ENCODE data around the gene LRRC61.
"Not testable (repeated sequence)": the region's sequence is repeated elsewhere in the genome, so short reads cannot be mapped to it uniquely, and the experiment has no call there.

LRRC61 gene

DNA sequence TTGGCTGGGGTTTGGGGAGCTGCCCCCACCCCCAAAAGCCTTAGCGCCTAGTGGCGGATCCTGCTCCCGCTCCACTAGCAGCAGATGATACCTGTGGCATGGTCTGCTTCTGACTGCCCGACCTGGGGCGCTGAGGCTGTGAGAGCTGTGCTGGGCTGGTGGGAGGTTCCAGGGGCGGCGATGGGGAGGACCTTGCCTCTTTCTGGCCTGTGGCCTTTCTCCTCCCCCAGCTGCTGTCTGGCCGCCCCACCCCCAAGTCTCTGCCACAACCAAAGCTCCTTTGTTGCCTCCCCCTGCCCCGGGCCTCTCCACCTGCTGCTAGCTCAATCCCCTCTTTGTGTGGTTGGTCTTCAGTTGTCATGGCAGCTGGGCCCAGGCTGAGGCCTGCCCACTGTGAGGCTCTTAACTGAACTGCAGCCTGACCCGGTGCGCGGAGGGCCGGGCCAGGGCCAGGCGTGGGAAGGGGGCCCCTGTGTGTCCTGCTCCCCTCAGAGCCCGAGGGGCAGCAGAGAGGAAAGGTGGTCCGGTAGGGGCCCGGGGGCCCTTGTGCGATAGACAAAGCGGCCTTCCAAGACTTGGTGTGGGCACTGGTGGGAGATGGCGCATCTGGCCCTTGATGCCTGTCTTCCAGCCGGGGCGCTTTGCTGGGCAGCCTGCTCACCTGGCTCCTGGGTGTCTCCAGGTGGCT is 60.7 kb downstream of the LRRC61 start:
- no peak for DNase-seq (ENCODE audit: low spot score)

DNA sequence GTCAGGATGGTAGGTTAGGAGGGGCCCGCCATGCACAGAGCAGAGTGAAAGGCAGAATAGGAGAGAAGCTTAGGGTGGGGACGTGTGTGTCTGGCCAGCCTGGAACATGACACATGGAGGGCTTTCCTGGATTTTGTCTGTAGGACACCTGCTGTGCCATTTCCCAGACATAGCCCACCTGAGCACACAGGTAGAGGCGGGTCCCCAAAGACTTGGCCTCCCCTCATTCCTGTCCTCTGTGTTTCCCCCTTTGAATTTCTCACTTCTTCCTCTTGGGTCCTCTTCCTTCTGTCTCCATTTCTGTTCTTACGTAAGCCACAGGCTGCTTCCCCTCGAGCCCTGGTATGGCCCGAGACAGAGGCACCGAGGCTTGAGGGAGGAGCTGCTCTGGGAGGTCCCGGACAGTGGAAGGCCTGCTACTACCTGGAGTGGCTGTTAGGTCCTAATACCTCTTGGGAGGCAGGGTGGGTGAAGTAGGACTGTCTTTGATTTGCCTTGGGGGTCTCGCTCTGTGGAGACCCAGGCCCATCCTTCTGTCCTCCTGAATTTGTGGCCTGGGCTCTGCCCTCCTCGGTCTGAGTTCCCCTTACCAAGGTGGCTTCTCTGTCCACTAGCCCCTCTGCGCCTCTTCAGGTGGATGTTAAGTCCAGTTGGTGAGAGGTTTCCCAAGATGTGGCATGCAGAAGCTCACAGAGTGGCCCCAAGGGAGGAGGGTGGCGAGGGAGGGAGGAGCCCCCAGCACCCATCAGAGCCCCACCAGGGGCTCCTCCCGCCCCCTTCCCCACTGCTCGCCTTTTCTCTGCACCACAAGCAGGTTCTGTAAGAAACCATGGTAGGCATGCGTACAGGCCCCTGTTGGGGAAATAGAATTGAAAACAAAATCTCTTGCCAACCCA is 61.5 kb downstream of the LRRC61 start:
- no peak for DNase-seq (ENCODE audit: low spot score)

DNA sequence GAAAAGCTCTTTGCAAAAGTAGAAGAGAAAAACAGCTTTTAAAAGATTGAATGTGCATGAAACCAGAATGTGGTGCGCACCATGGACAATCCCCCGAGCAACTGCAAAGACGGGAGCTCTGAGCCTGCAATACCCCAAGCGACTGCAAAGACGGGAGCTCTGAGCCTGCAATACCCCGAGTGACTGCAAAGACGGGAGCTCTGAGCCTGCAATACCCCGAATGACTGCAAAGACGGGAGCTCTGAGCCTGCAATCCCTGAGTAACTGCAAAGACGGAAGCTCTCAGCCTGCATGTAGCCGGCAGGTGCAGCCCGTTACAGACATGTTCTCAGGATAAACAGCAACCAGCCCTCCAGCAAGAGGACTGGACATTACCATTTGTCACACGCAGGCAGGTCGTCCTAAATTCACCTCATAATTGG is 62.2 kb downstream of the LRRC61 start:
- DNase-seq (ENCODE audit: low spot score) = no peak

DNA sequence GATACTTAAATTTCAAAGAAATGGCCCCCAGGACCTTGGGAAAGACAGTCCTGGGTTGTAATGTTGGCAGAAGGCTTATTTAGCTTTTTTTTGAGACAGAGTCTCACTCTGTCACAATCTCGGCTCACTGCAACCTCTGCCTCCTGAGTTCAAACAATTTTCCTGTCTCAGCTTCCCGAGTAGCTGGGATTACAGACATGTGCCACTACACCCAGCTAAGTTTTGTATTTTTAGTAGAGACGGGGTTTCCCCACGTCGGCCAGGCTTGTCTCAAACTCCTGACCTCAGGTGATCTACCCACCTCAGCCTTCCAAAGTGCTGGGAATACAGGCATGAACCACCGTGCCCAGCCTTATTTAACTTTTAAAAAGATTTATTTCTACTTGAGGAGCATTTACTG is 62.7 kb downstream of the LRRC61 start:
- not testable (repeated sequence) for DNase-seq (ENCODE audit: low spot score)
